ENCODE data around the gene ZFP36L2.

ZFP36L2 gene

GRCh38 chr2:43241558-43241957, 15.2 kb upstream of the ZFP36L2 start:
- H3K27me3 ChIP-seq (ENCODE audit: control insufficient read depth, insufficient read depth, low read length) = no peaks in the 10 kb centered on the region
- no peaks in the 10 kb centered on the region for H3K36me3 ChIP-seq (ENCODE audit: control insufficient read depth, insufficient read depth, low read length)
- H3K4me1 ChIP-seq (ENCODE audit: control insufficient read depth, insufficient read depth, low read length) = no peaks in the 10 kb centered on the region
- H3K9me3 ChIP-seq (ENCODE audit: control insufficient read depth, insufficient read depth, low read length) = no peaks in the 10 kb centered on the region
- H3K4me3 ChIP-seq (ENCODE audit: low read depth, low read length) = no peak overlapping the region
- H3K9ac ChIP-seq (ENCODE audit: low read depth, low read length) = no peak overlapping the region

- H3K27me3 ChIP-seq (ENCODE audit: control insufficient read depth, insufficient read depth, low read length) = no peaks in the 10 kb centered on the region
- no peaks in the 10 kb centered on the region for H3K9me3 ChIP-seq (ENCODE audit: control insufficient read depth, insufficient read depth, low read length)
- no peaks in the 10 kb centered on the region for H3K4me1 ChIP-seq (ENCODE audit: control insufficient read depth, insufficient read depth, low read length)
- H3K36me3 ChIP-seq (ENCODE audit: control insufficient read depth, insufficient read depth, low read length) = no peaks in the 10 kb centered on the region
- H3K4me3 ChIP-seq (ENCODE audit: low read depth, low read length) = no peak overlapping the region
- H3K9ac ChIP-seq (ENCODE audit: low read depth, low read length) = no peak overlapping the region
These were observed 14.4 kb upstream of the ZFP36L2 start for GRCh38 chr2:43240766-43241150.

- Histone ChIP-seq H3K4me1 (ENCODE audit: control insufficient read depth, insufficient read depth, low read length) (no peaks in the 10 kb centered on the region), H3K36me3 (ENCODE audit: control insufficient read depth, insufficient read depth, low read length) (no peaks in the 10 kb centered on the region), H3K4me3 (ENCODE audit: low read depth, low read length) (no peak overlapping the region), H3K9me3 (ENCODE audit: control insufficient read depth, insufficient read depth, low read length) (no peaks in the 10 kb centered on the region), H3K27me3 (ENCODE audit: control insufficient read depth, insufficient read depth, low read length) (no peaks in the 10 kb centered on the region), H3K9ac (ENCODE audit: low read depth, low read length) (no peak overlapping the region)
These were observed 13.8 kb upstream of the ZFP36L2 start for GRCh38 chr2:43239981-43240765.

- Histone ChIP-seq H3K27me3 (ENCODE audit: control insufficient read depth, insufficient read depth, low read length) (no peaks in the 10 kb centered on the region), H3K4me3 (ENCODE audit: low read depth, low read length) (no peak overlapping the region), H3K9me3 (ENCODE audit: control insufficient read depth, insufficient read depth, low read length) (no peaks in the 10 kb centered on the region), H3K36me3 (ENCODE audit: control insufficient read depth, insufficient read depth, low read length) (no peaks in the 10 kb centered on the region), H3K4me1 (ENCODE audit: control insufficient read depth, insufficient read depth, low read length) (no peaks in the 10 kb centered on the region), H3K9ac (ENCODE audit: low read depth, low read length) (no peak overlapping the region)
These were observed 12.4 kb upstream of the ZFP36L2 start for GRCh38 chr2:43238813-43239212.

GRCh38 chr2:43238176-43238575, 11.8 kb upstream of the ZFP36L2 start:
- H3K9me3 ChIP-seq (ENCODE audit: control insufficient read depth, insufficient read depth, low read length) = no peaks in the 10 kb centered on the region
- no peak overlapping the region for H3K4me3 ChIP-seq (ENCODE audit: low read depth, low read length)
- H3K4me1 ChIP-seq (ENCODE audit: control insufficient read depth, insufficient read depth, low read length) = no peaks in the 10 kb centered on the region
- no peaks in the 10 kb centered on the region for H3K36me3 ChIP-seq (ENCODE audit: control insufficient read depth, insufficient read depth, low read length)
- H3K9ac ChIP-seq (ENCODE audit: low read depth, low read length) = no peak overlapping the region
- H3K27me3 ChIP-seq (ENCODE audit: control insufficient read depth, insufficient read depth, low read length) = no peaks in the 10 kb centered on the region

DNA sequence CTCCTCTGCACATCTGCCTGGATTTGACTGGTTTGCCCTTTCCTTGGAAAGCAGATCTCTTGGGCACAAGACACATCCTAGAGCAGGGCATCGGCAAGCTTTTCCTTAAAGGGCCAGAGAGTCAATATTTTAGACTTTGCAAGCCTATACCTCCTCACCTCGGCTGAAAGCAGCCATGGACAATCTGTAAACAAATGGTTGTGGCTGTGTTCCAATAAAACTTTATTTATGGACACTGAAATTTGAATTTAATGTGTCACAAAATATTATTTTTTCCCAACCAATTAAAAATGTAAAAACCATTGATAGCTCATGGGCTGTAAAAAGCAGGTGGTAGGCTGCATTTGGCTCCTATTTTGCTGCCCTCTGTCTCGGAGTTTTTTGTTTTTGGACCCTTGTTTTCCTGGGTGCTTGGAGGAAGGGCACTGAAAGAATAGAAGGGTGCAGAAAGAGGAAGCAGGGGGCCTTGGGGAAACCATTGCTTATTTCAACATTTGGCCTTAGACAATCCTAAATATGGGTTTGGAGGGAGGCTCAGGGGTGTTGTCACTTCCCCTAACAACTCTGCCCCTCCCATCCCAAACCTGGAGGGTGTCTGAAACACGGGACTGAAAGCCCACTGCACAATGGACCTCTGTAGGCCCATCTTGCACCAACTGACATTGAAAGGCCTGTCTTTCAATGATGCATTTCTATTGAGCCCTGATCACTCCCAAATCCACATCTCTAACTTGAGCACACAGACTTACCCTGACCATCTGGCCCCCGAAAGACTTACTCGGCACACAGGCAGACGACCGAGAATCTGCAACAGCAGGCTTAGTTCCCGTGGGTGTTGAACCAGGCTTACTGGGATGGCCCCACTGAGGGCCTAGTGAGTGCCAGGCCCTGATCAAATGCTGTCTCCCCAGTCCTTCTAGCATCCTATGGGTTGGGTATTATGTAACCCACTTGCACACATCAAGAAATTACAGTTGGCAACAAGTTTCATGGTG, 7.1 kb upstream of the ZFP36L2 start:
- H3K4me3 ChIP-seq (ENCODE audit: low read depth, low read length) = no peak overlapping the region
- peaks cover 7% of the 10 kb centered on the region for H3K4me1 ChIP-seq (ENCODE audit: control insufficient read depth, insufficient read depth, low read length)
- no peak overlapping the region for H3K9ac ChIP-seq (ENCODE audit: low read depth, low read length)
- no peaks in the 10 kb centered on the region for H3K27me3 ChIP-seq (ENCODE audit: control insufficient read depth, insufficient read depth, low read length)
- no peaks in the 10 kb centered on the region for H3K9me3 ChIP-seq (ENCODE audit: control insufficient read depth, insufficient read depth, low read length)
- H3K36me3 ChIP-seq (ENCODE audit: control insufficient read depth, insufficient read depth, low read length) = no peaks in the 10 kb centered on the region

DNA sequence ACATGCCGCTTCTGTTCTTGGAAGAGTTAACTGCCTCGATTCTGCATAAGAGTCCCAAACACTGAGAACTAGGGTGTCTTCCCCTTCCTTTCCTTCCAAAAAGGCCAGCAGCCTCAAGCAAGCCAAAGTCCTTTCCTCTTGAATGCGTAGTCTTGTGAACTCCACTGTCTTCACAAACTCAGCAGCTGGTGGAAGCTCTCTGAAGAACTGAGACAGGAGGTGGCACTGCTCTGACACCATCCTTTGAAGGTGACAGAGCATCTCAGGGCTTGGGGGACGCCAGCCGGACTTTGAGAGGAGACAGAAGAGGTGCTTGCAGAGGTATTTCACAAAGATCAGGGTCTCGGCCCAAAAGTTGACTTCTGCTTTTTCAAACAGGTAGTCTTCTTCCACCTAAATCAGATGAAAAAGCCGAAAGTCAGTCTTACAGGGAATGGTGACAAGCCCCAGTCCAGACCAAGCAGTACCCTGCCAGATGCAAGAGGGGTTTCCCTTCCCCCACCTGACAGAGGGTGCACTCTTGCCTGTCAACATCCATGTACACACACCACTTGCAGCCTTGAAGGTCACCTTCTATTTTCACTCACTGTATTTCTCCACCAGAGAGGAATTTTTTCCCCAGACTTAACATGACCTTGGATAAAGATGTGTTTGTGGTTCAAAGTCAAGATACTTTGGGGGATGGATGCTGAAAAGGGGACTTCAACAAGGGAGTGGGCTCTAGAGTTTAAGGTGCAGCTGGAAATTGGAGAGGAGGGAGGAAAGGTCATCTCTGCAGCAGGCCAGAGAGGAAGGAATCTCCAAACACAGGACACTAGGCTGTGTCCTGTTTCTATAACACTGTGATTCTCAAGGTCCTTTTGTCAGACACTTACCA, 4.8 kb upstream of the ZFP36L2 start:
- H3K4me3 ChIP-seq (ENCODE audit: low read depth, low read length) = no peak overlapping the region
- peak overlapping the region; percentile 26 for H3K9ac ChIP-seq (ENCODE audit: low read depth, low read length)
- H3K27me3 ChIP-seq (ENCODE audit: control insufficient read depth, insufficient read depth, low read length) = no peaks in the 10 kb centered on the region
- H3K9me3 ChIP-seq (ENCODE audit: control insufficient read depth, insufficient read depth, low read length) = no peaks in the 10 kb centered on the region
- peaks cover 14% of the 10 kb centered on the region for H3K4me1 ChIP-seq (ENCODE audit: control insufficient read depth, insufficient read depth, low read length)
- H3K36me3 ChIP-seq (ENCODE audit: control insufficient read depth, insufficient read depth, low read length) = no peaks in the 10 kb centered on the region

GRCh38 chr2:43230351-43230885, 4.0 kb upstream of the ZFP36L2 start:
- no peaks in the 10 kb centered on the region for H3K9me3 ChIP-seq (ENCODE audit: control insufficient read depth, insufficient read depth, low read length)
- H3K27me3 ChIP-seq (ENCODE audit: control insufficient read depth, insufficient read depth, low read length) = no peaks in the 10 kb centered on the region
- no peaks in the 10 kb centered on the region for H3K36me3 ChIP-seq (ENCODE audit: control insufficient read depth, insufficient read depth, low read length)
- peaks cover 14% of the 10 kb centered on the region for H3K4me1 ChIP-seq (ENCODE audit: control insufficient read depth, insufficient read depth, low read length)
- H3K4me3 ChIP-seq (ENCODE audit: low read depth, low read length) = no peak overlapping the region
- no peak overlapping the region for H3K9ac ChIP-seq (ENCODE audit: low read depth, low read length)

DNA sequence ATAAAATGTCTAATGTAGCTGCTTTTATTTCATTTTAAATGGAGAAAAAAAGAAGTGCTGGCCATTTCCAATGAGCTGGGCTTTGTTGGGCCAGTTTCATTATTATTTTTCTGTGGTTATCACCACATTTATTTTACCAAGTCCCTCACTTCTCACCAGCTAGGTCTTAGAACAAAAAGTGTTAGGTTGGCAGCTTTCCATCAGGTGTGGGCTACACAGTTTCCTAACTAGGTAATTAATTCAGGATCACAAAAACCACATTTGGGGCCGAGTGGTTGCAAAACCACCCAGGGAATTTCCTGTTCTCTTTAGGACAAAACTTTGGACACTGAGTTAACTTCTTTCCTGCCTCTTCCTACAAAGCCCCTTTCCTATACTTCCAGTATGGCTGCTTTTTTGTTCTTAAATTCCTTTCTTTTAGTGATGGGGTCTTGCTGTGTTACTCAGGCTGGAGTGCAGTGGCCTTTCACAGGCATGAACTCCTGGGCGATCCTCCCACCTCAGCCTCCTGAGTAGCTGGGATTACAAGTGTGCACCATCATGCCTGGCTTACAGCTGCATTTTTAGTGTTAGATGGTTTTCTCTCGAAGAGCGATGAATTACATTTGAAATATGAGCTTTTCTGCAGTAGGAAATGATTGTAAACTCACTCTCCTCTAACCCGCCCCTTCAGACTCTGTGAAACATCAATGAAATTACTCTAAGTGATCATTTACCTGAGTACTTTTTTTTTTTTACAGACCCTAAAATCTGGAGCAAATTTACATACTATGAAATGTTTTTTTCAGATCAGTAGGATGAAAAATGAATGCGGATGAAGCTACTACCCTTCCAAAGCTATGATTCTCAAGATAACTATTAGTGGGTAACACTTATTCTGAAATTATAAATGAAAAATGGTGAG, 2.6 kb upstream of the ZFP36L2 start:
- no peak overlapping the region for H3K9ac ChIP-seq (ENCODE audit: low read depth, low read length)

GRCh38 chr2:43228321-43228751, 1.9 kb upstream of the ZFP36L2 start:
- Histone ChIP-seq H3K36me3 (ENCODE audit: control insufficient read depth, insufficient read depth, low read length) (peaks cover 17% of the 10 kb centered on the region), H3K9ac (ENCODE audit: low read depth, low read length) (no peak overlapping the region)

More for the DNA sequence above, 2.6 kb upstream of the ZFP36L2 start:
- H3K4me3 ChIP-seq (ENCODE audit: low read depth, low read length) = no peak overlapping the region
- H3K27me3 ChIP-seq (ENCODE audit: control insufficient read depth, insufficient read depth, low read length) = no peaks in the 10 kb centered on the region
- peaks cover 14% of the 10 kb centered on the region for H3K4me1 ChIP-seq (ENCODE audit: control insufficient read depth, insufficient read depth, low read length)
- no peaks in the 10 kb centered on the region for H3K9me3 ChIP-seq (ENCODE audit: control insufficient read depth, insufficient read depth, low read length)
- peaks cover 13% of the 10 kb centered on the region for H3K36me3 ChIP-seq (ENCODE audit: control insufficient read depth, insufficient read depth, low read length)

More at GRCh38 chr2:43228321-43228751, 1.9 kb upstream of the ZFP36L2 start:
- no peaks in the 10 kb centered on the region for H3K9me3 ChIP-seq (ENCODE audit: control insufficient read depth, insufficient read depth, low read length)
- no peaks in the 10 kb centered on the region for H3K27me3 ChIP-seq (ENCODE audit: control insufficient read depth, insufficient read depth, low read length)
- peaks cover 14% of the 10 kb centered on the region for H3K4me1 ChIP-seq (ENCODE audit: control insufficient read depth, insufficient read depth, low read length)
- no peak overlapping the region for H3K4me3 ChIP-seq (ENCODE audit: low read depth, low read length)
